Prostate gland (tissue), 2 donors: ENCODE measurements around the gene TDRD10.

ENCODE experiments used
- POLR2AphosphoS5 ChIP-seq: sonication (generic); formaldehyde crosslinking; IDR thresholded peaks from one replicate; pipeline ENCODE4 v1.6.1; 2017; ENCODE audit warnings: antibody characterized with exemption
- TF ChIP-seq, protein P1 (sequence below), 4 experiments: fragments of 200-600 bp in 2 of 4; fragments of 450-650 bp in 2 of 4; sonication (generic) in 2 of 4; IDR thresholded peaks; 1 replicate in 3 of 4; 2 replicates in 1 of 4; pipeline ENCODE4 v1.5.1; 2016 to 2019; ENCODE audit warnings: antibody characterized with exemption in 4 of 4, mild to moderate bottlenecking in 2 of 4, moderate library complexity in 2 of 4

DNA sequence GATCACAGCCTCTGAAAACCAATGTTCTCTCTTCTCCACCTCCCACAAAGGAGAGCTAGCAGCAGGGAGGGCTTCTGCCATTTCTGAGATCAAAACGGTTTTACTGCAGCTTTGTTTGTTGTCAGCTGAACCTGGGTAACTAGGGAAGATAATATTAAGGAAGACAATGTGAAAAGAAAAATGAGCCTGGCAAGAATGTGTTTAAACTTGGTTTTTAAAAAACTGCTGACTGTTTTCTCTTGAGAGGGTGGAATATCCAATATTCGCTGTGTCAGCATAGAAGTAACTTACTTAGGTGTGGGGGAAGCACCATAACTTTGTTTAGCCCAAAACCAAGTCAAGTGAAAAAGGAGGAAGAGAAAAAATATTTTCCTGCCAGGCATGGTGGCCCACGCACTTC is 35.8 kb upstream of the TDRD10 start:
- no peak for TF ChIP-seq POLR2AphosphoS5
- TF ChIP-seq, protein P1, sequence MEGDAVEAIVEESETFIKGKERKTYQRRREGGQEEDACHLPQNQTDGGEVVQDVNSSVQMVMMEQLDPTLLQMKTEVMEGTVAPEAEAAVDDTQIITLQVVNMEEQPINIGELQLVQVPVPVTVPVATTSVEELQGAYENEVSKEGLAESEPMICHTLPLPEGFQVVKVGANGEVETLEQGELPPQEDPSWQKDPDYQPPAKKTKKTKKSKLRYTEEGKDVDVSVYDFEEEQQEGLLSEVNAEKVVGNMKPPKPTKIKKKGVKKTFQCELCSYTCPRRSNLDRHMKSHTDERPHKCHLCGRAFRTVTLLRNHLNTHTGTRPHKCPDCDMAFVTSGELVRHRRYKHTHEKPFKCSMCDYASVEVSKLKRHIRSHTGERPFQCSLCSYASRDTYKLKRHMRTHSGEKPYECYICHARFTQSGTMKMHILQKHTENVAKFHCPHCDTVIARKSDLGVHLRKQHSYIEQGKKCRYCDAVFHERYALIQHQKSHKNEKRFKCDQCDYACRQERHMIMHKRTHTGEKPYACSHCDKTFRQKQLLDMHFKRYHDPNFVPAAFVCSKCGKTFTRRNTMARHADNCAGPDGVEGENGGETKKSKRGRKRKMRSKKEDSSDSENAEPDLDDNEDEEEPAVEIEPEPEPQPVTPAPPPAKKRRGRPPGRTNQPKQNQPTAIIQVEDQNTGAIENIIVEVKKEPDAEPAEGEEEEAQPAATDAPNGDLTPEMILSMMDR (IDR thresholded peaks at IDR 0.05): no peak
